Activated T-helper 17 cell treated with anti-CD3 and anti-CD28 coated beads, Interleukin-2, amount 50 U/mL, for 72 hours (primary cell): ENCODE results near the gene INHBB. TPM values are rescaled to one million over a fixed set of nuclear protein-coding genes. Genes with fewer than 3 reads are reported as not detected.

Source experiments
- ATAC-seq: fragments of 150-1000 bp; cut with Tn5 transposase; replicated peaks from 2 replicates; pipeline ENCODE4 v1.10.0; 2021; ENCODE audit warnings: mild to moderate bottlenecking, moderate library complexity
- H3K27ac Mint-ChIP-seq: one replicate; pipeline ENCODE4 v1.8.0; 2022; ENCODE audit warnings: mixed read lengths
- H3K27me3 Mint-ChIP-seq: one replicate; pipeline ENCODE4 v1.8.0; 2022; ENCODE audit warnings: mixed read lengths
- H3K36me3 Mint-ChIP-seq: one replicate; pipeline ENCODE4 v1.8.0; 2022; ENCODE audit warnings: low read depth, mild to moderate bottlenecking, mixed read lengths
- H3K4me1 Mint-ChIP-seq: one replicate; pipeline ENCODE4 v1.8.0; 2022; ENCODE audit warnings: mixed read lengths
- H3K4me3 Mint-ChIP-seq: one replicate; pipeline ENCODE4 v1.8.0; 2022; ENCODE audit warnings: mild to moderate bottlenecking, mixed read lengths
- H3K9me3 Mint-ChIP-seq: one replicate; pipeline ENCODE4 v1.8.0; 2022; ENCODE audit warnings: mixed read lengths
- total RNA-seq, 2 donors: library from RNA; stranded (reverse); gene quantifications; one replicate each; pipeline ENCODE4 v1.2.3, GENCODE V29; 2022

Gene INHBB
- total RNA-seq, 2 donors from 2014 or later: not detected

GRCh38 chr2:120368086-120368485 is 22.1 kb downstream of the INHBB start:
- Mint-ChIP-seq H3K27me3 (peaks cover 13% of the 10 kb centered on the region), H3K27ac (no peak overlapping the region), H3K36me3 (no peaks in the 10 kb centered on the region), H3K4me1 (no peaks in the 10 kb centered on the region), H3K4me3 (no peak overlapping the region), H3K9me3 (no peaks in the 10 kb centered on the region)
- ATAC-seq: no peak

DNA sequence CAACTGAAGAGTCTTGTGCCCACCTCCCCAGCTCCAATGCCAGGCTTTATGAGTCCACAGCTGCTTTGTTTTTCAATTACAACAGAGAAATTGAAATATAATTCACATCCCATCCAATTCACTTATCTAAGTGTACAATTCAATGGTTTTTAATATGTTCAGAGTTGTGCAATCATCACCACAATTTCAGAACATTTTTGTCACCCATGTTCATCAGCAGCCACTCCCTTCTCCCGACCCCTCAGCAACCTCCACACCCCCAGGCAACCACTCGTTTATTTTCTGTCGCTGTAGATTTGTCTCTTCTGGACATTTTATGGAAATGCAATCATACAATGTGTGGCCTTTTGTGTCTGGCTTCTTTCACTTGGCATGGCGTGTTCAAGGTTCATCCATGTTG is 23.3 kb downstream of the INHBB start:
- Mint-ChIP-seq H3K27me3 (peaks cover 13% of the 10 kb centered on the region), H3K4me1 (no peaks in the 10 kb centered on the region), H3K36me3 (no peaks in the 10 kb centered on the region), H3K4me3 (no peak overlapping the region), H3K9me3 (no peaks in the 10 kb centered on the region), H3K27ac (no peak overlapping the region)
- ATAC-seq: no peak

- H3K4me3 Mint-ChIP-seq: no peak overlapping the region
- H3K27ac Mint-ChIP-seq: no peak overlapping the region
- H3K9me3 Mint-ChIP-seq: no peaks in the 10 kb centered on the region
- H3K36me3 Mint-ChIP-seq: no peaks in the 10 kb centered on the region
- H3K27me3 Mint-ChIP-seq: peaks cover 3% of the 10 kb centered on the region
- H3K4me1 Mint-ChIP-seq: no peaks in the 10 kb centered on the region
- no peak for ATAC-seq
Observed at GRCh38 chr2:120371969-120372625, 26.2 kb downstream of the INHBB start.

DNA sequence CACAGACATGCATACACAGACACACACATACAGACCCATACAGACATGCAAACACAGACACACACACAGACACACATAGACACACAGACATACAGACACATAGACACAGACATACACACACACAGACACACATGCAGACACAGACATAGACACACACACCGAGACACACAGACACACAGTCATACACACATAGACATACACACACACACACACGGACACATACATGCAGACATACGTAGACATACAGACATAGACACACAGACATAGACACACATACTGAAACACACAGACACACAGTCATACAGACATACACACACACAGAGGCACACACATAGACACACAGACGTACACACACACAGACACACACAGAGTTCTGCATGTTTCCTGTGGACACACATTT is 26.9 kb downstream of the INHBB start:
- no peak for ATAC-seq
- Mint-ChIP-seq H3K36me3 (no peaks in the 10 kb centered on the region), H3K4me3 (no peak overlapping the region), H3K9me3 (no peaks in the 10 kb centered on the region), H3K4me1 (no peaks in the 10 kb centered on the region), H3K27me3 (peaks cover 6% of the 10 kb centered on the region), H3K27ac (no peak overlapping the region)

GRCh38 chr2:120373424-120373823 is 27.5 kb downstream of the INHBB start:
- H3K27ac Mint-ChIP-seq: no peak overlapping the region
- ATAC-seq: no peak

DNA sequence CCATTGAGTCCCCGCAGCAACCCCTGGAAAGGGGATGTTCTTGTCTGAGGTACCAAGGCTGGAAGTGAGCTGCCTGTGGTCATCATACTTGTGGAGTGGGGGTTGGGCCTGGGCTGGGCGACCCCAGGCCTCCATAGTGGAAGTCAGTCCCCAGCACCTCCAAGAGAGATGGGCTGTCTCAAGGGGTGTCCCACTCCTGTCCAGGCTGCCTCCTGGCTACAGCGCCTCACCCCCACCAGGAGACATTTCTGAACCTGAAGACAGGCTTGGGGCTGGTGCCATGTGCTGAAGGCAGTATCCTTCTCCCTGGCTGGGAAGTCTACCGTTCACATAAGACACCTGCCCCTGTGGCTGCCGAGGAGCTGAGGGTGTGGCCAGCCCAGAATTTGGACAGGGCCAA is 28.9 kb downstream of the INHBB start:
- Mint-ChIP-seq H3K4me1 (no peaks in the 10 kb centered on the region), H3K9me3 (no peaks in the 10 kb centered on the region), H3K27ac (no peak overlapping the region), H3K4me3 (no peak overlapping the region), H3K36me3 (no peaks in the 10 kb centered on the region), H3K27me3 (peaks cover 13% of the 10 kb centered on the region)
- ATAC-seq: no peak

More at GRCh38 chr2:120373424-120373823, 27.5 kb downstream of the INHBB start:
- Mint-ChIP-seq H3K36me3 (no peaks in the 10 kb centered on the region), H3K4me1 (no peaks in the 10 kb centered on the region), H3K9me3 (no peaks in the 10 kb centered on the region), H3K4me3 (no peak overlapping the region), H3K27me3 (peaks cover 11% of the 10 kb centered on the region)

DNA sequence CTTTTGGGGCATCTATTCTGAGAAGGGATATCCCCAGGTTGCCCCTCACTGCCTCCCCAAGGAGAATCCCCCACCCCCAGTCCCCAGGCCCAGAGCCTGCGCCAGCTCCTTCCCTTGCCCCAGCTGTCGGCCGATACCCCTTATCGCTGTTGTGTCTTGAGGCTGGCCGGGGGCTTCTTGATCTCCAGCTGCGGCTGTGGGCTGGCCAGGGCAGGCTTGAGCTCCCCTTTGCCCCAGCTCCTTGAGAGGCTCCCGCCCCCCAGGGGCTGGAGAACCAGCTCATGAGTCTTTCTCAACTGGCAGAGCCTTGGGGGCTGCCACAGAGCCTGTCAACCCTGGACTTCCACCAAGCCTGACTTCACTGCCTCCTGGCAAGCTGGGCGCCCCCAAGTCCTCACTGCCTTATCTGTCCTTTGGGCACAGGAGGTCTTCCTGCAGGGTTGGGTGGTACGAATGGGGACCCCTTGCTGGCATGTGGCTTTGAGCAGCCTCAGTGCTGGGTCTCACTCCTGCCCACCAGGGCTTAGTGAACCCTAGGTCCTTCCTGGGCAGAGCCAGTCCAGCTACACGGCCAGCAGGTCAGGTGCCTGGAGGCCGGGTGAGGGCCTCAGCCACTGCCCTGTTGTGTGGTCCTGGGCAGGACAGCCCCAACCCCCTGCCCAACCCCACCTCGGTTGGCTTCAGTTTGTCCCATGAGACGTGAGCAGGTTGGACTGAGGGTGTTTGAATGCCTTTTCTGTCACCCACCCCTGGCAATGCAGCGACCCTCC is 29.5 kb downstream of the INHBB start:
- peaks cover 13% of the 10 kb centered on the region for H3K27me3 Mint-ChIP-seq
- no peaks in the 10 kb centered on the region for H3K4me1 Mint-ChIP-seq
- H3K27ac Mint-ChIP-seq: no peak overlapping the region
- no peaks in the 10 kb centered on the region for H3K36me3 Mint-ChIP-seq
- H3K4me3 Mint-ChIP-seq: no peak overlapping the region
- no peak for ATAC-seq
- no peaks in the 10 kb centered on the region for H3K9me3 Mint-ChIP-seq

DNA sequence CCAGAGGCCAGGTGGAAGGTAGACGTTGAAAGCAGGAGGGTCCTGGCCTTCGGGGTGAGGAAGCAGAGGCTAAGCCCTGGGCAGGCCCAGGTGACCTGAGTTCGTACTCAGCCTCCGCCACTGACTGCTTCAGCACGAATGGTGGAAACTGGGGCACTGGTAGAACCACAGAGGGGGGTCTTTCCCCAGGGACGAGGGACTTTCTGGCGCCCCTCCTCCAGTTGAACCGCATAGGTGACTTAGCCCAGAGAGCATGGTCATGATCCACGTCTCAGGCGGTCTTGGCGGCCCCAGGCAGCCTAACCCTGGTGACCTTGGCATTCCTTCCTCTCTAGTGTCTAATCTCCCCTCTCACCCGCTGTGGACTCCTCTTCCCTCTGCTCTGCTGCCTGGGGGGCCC is 30.2 kb downstream of the INHBB start:
- peaks cover 10% of the 10 kb centered on the region for H3K27me3 Mint-ChIP-seq
- no peaks in the 10 kb centered on the region for H3K9me3 Mint-ChIP-seq
- H3K4me3 Mint-ChIP-seq: no peak overlapping the region
- H3K27ac Mint-ChIP-seq: no peak overlapping the region
- H3K4me1 Mint-ChIP-seq: no peaks in the 10 kb centered on the region
- H3K36me3 Mint-ChIP-seq: no peaks in the 10 kb centered on the region
- no peak for ATAC-seq

- ATAC-seq: no peak
- no peak overlapping the region for H3K4me3 Mint-ChIP-seq
- H3K27ac Mint-ChIP-seq: no peak overlapping the region
- H3K9me3 Mint-ChIP-seq: no peaks in the 10 kb centered on the region
- H3K4me1 Mint-ChIP-seq: no peaks in the 10 kb centered on the region
- H3K36me3 Mint-ChIP-seq: no peaks in the 10 kb centered on the region
- H3K27me3 Mint-ChIP-seq: peaks cover 10% of the 10 kb centered on the region
Observed at GRCh38 chr2:120376679-120377640, 31.0 kb downstream of the INHBB start.

- no peaks in the 10 kb centered on the region for H3K36me3 Mint-ChIP-seq
- no peak overlapping the region for H3K4me3 Mint-ChIP-seq
- no peaks in the 10 kb centered on the region for H3K4me1 Mint-ChIP-seq
- no peaks in the 10 kb centered on the region for H3K9me3 Mint-ChIP-seq
- H3K27me3 Mint-ChIP-seq: peaks cover 10% of the 10 kb centered on the region
- ATAC-seq: no peak
- H3K27ac Mint-ChIP-seq: no peak overlapping the region
Observed at GRCh38 chr2:120378605-120379004, 32.7 kb downstream of the INHBB start.

DNA sequence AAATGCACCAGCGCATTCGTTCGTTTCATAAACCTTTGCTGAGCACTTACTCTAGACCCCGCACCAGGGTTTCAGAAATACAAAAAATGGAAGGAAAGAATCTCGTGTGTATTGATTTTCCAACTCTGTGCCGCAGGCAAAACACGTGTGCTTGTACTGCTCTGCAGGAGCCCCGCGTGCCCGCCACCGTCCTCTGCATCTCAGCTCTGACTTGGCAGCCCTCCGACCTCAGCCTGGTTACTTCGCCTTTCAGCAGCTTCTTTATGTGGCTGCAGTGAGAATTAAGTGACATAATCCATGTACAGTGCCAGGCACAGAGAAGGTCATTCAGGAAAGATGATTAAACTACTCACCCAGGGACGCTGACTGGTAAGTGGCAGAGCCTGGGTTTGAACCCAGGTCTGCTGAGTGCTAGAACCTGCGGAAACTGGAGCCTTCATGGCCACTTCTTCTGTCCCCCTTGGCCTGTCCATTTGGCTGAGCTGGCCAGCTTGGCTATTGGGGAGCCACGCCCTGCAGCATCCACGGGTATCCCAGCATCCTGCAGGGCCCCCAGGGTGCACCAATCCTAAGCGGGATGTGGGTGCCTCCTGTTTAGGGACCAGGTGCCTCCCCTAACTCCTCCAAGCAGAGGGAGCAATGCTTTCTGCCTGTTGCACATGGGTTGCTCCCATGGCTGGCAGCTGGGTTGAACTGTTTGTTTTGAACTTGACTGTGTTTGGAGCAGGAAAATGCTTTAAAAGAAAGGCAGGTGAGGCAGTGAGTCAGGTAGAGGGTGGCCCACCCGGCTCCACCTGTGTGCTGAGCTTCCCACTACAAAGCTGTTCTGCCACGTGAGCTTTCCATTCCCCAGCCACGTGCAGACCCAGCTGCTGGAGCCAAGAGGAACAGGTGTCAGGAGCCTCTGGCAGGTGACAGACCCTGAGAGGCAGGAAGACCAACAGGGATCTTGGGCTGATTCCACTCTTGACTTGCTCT is 34.3 kb downstream of the INHBB start:
- Mint-ChIP-seq H3K27ac (no peak overlapping the region), H3K9me3 (no peaks in the 10 kb centered on the region), H3K27me3 (peaks cover 10% of the 10 kb centered on the region), H3K4me3 (no peak overlapping the region), H3K36me3 (no peaks in the 10 kb centered on the region), H3K4me1 (no peaks in the 10 kb centered on the region)
- no peak for ATAC-seq

- Mint-ChIP-seq H3K27ac (no peak overlapping the region), H3K27me3 (peaks cover 14% of the 10 kb centered on the region)
- no peak for ATAC-seq
Observed at GRCh38 chr2:120381192-120381591, 35.3 kb downstream of the INHBB start.

DNA sequence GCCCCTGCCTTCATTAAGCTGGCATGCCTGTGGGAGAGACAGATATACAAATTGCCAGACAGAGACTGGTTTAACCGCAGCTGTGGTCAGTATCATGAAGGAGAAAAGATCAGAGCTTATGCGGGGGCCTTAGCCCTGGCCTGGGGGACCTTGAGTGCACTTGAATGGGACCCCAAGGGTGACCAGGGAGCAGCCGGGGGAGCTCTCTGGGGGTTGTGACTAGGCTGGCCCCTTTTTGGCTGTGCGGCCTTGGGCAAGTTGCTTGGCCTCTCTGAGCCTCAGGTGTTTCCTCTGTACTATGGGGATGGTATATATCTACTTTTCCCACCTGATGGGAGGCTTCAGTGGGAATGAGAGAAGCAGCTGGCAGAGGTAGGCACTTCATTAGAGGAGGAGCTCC is 35.7 kb downstream of the INHBB start:
- H3K9me3 Mint-ChIP-seq: no peaks in the 10 kb centered on the region
- ATAC-seq: no peak
- H3K27ac Mint-ChIP-seq: no peak overlapping the region
- no peak overlapping the region for H3K4me3 Mint-ChIP-seq
- peaks cover 14% of the 10 kb centered on the region for H3K27me3 Mint-ChIP-seq
- no peaks in the 10 kb centered on the region for H3K4me1 Mint-ChIP-seq
- no peaks in the 10 kb centered on the region for H3K36me3 Mint-ChIP-seq

More at GRCh38 chr2:120381192-120381591, 35.3 kb downstream of the INHBB start:
- Mint-ChIP-seq H3K9me3 (no peaks in the 10 kb centered on the region), H3K4me1 (no peaks in the 10 kb centered on the region), H3K36me3 (no peaks in the 10 kb centered on the region), H3K4me3 (no peak overlapping the region)
